HPDE6-E6E7 (cell line): ENCODE data around the gene KCNQ2.

ENCODE experiments used
- DNase-seq: peaks from one replicate; pipeline ENCODE4 v3.0.0; 2011; ENCODE audit warnings: missing footprints; ENCODE audit errors: extremely low spot score

The KCNQ2 gene

DNA sequence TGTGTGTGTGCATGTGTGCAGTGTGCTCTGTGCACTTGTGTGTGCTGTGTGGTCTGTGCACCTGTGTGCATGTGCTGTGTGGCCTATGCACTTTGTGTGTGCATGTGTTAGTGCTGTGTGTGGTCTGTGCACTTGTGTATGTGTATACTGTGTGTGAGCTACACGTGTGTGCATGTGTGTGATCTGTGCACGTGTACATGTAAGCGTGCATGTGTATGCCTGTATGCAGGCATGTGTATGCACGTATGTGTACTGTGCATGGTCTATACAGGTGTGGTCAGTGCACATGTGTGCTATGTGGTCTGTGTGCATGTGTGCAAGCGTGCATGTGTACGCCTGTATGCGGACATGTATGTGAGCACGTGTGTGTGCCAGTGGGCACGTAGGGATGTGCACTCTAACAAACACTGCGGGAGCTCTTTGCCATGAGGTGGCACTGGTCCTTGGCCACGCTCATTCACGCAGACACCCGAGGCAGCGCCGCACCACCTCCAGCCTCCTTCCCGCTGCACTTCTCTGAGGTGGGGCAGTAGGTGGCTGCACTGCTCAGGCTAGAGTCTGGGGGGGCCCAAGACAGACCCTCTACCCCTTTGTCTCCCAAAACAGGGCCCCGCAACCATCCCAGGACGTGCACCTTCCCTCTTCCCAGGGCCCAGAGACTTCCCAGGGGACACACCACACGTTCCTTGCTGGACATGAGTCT lies 68.9 kb downstream of the KCNQ2 start:
- no peak for DNase-seq

DNA sequence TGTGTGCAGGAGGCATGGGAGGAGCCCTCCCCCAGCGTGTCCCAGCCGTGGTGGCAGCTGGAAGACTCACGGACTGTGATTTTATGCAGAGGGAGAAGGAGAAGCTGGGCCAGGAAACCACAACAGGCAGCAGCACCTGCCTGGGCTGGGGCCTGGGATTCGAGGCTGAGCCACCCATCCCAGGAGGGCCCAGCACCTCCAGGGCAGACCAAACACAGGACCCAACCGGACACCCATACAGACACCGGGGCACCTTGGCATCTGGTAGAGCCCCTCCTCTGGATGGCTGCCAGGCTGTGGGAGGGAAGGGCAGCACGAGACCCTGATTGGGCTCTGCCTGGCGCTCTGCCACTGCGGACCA lies 69.6 kb downstream of the KCNQ2 start:
- DNase-seq = no peak

DNA sequence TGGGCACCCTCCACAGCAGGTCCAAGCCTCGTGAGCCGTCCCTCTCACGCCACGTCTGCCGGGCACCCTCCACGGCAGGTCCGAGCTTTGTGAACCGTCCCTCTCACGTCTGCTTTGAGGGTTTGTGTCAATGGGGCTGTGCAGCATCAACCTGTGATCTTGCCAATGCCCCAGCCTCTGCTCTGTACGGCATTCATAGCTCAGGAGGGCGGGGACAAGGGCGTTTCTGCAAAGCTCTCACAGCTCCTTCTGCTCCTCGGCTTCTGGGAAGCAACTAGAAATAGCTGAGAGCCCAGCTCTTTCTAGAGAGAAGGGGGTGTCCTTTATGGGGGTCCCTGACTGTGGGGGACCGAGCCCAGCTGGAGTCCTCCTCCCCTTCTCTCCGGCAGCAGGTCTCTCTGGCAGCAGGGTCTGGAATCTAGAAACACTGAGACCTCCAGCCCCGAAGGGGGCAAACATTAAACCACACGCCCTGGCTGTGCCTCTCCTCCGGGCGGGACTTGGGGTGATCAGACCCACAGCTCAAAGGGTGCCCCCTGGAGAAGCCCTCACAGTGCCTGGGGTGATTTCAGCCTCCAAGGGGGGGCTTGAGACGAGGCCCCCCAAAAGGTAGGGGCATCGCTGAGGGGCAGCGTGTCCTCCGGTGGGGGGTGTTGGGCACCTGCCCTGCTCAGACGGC lies 70.1 kb downstream of the KCNQ2 start:
- DNase-seq = no peak

DNA sequence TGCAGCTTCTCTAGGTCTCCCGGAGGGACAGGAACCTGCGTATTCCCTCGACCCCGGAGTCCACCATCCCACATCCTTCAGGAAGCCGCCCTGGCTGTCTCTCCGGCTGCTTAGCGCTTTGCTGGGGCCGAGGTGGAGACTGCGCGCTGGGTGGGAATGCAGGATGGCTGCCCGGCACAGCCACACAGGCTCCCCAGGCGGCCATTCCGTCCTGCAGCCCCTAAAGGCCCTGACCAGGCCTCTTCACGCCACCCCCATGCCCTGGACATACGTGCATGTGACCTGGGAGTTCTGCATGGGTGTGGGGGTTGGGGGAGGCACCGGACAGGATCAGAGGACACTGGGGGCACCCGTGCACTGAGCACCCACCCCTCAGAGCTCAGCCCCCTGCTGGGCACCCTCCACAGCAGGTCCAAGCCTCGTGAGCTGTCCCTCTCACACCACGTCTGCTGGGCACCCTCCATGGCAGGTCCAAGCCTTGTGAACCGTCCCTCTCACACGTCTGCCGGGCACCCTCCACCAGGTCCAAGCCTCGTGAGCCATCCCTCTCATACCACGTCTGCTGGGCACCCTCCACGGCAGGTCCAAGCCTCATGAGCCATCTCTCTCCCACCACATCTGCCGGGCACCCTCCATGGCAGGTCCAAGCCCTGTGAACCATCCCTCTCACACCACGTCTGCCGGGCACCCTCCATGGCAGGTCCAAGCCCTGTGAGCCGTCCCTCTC lies 70.9 kb downstream of the KCNQ2 start:
- no peak for DNase-seq

DNA sequence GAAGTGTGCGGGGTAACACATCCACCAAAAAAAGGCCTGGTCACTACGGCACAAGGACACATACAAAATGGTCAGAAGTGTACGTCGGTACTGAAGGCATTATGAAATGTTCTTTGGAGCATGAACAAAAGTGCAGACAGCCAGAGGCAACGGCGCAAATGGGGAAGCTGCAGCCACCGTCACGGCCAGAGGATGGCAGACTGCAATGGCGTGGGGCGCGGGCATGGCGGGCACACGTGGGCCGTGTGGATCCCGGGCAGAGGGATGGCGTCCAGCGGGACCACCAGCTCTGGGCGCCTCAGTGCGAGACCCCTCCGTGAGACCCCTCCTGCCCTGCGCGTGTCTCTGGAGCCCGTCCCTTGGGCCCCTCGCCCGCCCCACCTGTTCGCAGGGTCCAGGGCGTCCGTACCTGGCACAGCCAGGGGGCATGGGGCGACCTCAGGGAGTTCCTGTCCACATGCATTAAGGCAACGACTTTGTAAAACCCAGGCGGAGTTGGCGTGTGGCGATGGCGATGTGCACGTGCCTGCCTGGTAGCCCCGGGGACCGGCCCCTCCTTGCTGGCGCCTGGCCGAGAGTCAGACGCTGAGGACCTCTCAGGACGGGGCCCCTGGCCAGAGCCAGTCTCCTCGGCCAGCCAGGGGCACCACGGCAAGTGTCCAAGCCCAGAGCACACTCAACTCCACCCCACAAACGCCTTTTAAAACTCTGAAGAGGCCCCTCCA lies 71.8 kb downstream of the KCNQ2 start:
- DNase-seq = no peak

DNA sequence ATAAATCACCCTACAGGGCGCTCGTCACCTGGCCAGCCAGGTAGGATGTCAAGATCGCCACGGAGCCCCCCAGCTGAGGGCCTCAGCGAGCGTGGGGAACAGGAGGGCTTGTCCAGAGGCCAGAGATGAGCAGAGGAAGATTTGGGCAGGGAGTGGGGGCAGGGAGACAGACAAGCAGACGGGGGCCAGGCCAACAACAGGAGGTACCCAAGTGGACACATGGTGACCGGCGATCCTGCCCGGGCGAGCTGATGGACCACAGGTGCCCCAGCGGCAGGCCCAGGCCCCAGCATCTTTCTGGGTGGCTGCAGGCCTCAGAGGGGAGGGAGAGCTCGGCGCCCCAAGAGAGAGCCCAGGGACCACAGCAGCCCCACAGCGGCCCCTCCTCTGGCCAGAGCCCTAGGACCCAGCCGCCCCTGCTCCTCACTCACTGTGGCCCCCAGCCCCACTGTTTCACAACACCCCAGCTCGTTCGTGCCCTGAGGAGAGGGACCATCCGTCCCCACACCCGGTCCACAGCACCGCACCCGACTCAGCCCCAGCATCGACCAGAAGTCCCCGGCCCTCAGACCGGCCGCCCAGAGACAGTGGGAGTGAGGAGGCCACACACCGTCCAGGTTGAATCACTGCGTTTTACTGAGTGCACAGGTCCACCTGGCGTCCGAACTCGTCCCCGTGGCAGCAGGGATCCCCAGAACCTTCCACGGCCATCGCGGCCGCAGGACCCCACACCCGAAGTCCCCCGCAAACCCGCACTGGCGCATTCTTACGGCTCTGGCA lies 72.7 kb downstream of the KCNQ2 start:
- DNase-seq = no peak

DNA sequence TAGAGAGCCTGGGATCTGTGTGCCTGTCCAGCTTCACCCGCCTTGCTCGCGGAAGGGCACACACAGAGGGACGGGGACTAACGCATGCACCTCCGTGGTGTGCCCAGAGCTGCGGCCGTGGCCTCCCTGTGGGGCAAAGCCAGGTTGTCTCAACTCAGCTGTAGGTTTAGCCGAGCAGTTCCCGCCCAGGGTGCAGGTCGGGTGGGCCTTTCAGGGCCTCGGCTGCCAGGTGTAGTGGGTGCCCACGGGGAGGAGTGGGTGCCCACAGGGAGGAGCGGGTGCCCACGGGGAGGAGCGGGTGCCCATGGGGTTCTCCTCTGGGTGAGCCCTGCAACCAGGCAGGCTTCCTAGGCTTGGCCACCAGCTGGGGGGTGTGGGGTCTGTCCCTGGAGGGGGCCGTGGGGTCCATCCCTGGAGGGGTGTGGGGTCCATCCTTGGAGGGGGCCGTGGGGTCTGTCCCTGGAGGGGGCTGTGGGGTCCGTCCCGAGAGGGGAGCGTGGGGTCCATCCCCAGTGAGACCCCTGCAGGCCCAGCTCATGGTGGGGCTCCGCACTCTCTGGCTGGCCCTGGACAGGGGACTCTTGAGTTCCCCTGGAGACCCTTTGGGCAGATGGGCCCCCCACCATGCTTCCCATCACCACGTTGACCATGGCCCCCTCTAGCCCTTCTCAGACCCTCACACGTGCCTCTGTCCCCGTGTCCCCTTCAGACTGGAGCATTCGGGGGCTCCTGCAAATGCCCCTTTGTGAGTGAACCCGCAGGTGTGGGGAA lies 73.5 kb downstream of the KCNQ2 start:
- DNase-seq = no peak

DNA sequence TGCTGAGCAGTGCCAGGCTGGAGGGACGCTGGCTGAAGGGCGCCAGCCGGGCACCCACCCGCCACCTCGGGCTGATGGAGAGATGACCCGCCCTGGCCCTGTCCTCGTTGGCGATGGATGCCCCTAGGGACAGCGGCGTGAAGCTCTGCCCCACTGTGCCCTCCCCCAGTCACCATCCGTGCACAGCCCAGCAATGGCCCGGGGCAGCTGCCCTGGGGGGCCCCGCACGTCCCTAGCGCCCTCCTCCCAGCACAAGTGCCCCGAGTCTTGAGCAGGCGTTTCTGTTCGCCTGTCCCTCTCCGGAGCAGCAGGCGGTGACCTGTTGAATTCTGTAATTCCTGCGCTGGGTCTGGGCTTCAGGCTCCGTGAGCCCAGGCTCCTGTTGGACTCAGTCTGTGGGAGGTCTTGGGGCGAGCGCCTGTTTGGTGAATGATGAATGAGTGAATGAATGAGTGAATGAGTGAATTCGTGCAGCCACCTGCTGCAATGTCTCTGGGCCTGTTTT lies 74.5 kb downstream of the KCNQ2 start:
- no peak for DNase-seq

DNA sequence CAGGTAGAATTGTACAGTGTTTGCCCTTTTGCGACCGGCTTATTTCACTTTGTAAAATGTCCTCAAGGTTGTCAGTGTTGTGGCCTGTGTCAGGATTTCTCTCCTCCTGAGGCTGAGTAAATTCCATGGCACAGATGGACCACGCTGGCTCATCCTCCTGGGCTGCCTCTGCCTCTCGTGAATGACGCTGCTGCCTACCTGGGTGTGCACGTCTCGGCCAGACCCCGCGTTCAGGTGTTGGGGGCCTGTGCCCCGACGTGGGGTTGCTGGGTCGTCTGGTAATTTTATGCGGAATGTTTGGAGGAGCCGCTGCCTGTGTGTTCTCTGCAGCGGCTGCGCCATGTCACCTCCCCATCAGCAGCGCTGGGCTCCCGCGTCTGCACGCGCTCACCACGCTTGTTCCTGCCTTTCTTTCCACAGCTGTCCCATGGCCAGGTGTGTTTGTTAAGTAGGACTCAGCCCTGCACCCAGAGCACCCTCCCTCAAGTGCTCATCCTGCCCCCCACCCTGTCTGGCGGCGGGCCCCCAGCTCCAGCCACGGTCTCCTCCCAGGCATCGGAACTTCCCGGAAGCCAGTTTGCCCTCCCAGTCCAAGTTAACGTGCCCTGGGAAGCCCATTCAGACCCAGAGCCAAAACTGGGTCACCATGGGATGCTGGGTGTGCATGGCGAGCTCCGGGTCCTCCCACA lies 75.2 kb downstream of the KCNQ2 start:
- no peak for DNase-seq

DNA sequence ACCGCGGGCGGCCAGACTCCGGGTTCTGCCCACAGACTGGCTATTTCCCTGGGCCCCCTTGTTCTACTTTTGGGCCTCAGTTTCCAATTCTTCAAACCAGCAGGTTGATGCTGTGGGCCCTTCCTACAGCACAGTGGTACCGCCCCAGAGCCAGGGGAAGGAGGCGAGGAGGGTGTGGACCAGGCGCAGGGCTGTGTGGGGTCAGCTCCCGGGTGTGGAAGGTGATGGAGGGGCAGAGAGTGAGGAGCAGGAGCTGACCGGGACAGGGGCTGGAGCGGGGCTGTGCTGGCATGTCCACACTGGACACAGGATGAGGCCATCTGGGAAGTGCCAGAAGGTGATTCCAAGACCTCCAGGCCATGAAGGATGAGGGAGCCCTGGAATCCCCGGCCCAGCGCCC lies 76.2 kb downstream of the KCNQ2 start:
- DNase-seq = no peak

DNA sequence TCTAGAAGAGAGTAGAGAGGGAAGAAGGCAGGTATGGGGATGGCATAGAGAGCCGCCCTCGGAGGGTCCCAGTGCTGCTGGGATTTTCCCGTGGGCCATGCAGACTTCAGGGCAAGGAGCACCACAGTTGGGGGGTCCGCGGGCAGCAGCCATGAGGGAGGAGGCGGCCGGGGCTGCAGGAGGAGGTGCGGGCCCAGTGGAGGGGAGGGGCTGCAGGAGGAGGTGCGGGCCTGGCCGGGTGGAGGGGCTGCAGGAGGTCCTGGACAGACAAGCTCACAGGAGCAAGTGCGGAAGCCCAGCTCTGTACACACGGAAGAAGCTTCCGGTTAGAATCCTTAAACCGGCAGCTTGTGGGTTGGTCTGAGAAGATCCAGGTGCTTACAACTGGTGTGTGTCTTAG lies 76.7 kb downstream of the KCNQ2 start:
- DNase-seq = no peak

DNA sequence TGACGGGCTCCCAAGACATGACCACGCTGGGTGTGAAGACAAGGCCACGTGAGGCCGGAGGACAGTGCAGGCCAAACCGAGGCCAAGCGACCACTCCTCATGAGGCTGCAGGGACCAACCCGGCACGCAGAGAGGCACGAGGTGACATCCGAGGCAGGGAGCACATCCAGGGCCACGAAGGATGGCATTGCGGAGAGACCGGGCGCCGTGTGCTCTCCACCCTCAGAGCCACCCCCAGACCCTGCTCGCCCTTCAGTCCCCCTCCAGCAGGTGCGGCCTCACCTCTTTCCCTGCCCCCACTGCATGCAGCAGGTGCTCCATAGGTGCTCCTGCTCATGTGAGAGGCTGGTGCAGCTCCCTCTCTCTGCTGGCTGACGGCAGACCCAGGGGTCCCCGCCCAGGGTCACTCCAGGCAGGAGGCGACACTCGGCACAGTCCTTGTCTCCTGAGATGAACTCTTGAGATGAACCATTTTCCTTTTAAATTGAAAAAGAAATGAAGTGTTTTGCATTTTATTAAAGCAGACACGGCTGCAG lies 77.5 kb downstream of the KCNQ2 start:
- DNase-seq = no peak

DNA sequence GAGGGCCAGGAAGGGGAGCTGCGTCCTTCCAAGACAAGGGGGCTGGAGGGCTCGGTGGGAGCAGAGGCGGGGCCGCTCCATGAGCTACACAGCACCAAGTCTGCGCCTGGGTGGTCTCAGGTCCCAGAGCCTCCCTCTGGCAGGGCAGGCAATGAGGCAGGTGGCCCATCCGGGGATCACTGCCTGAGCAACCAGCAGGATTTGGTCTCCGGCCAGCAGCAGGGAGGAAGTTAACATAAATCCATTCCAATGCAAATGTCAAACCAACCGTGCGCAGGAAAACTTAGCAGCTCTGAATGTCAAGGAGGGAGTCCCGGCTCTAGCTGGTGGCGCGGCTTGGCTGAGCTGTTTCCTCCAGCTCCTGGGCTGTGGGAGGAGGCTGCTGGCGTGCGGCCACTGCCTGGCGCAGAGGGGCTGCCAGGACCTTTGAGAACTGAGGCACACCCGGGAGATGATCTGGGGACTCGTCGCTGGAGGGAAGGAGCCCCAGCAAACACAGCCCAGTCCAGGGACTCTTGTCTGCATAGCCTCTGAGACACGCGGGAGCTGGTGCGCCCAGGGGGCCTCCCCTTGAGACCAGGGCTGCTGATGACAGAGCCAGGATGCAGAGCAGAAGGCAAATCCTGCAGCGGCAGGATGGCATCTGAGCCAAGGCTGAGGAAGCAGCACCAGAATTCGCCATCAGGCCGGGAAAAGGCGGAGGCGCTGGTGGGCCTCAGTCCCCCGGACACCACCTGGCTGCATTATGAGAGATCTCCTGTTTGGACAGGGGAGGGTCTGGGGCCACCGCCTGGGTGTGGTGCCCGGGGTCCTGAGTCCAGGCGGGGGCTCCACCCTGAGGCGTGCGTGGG lies 78.2 kb downstream of the KCNQ2 start:
- no peak for DNase-seq

DNA sequence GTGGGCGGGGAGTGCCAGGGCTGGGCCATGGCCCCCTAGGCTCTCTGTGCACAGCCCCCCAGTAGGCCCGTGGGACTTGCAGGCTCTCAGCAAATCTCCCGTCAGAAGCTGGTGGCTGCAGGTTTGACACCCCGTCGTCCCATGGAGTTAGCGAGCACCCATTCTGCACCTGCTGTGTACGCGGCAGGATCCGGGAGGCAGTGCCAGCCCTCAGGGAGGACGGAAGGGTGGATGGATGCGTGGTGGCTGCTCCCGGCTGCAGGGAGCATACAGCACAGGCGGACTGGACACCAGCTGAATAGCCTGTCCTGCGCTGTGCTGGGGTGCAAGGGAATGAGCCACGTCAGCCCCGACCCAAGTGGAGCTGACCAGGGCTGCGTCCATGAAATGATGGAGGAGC lies 78.9 kb downstream of the KCNQ2 start:
- no peak for DNase-seq

DNA sequence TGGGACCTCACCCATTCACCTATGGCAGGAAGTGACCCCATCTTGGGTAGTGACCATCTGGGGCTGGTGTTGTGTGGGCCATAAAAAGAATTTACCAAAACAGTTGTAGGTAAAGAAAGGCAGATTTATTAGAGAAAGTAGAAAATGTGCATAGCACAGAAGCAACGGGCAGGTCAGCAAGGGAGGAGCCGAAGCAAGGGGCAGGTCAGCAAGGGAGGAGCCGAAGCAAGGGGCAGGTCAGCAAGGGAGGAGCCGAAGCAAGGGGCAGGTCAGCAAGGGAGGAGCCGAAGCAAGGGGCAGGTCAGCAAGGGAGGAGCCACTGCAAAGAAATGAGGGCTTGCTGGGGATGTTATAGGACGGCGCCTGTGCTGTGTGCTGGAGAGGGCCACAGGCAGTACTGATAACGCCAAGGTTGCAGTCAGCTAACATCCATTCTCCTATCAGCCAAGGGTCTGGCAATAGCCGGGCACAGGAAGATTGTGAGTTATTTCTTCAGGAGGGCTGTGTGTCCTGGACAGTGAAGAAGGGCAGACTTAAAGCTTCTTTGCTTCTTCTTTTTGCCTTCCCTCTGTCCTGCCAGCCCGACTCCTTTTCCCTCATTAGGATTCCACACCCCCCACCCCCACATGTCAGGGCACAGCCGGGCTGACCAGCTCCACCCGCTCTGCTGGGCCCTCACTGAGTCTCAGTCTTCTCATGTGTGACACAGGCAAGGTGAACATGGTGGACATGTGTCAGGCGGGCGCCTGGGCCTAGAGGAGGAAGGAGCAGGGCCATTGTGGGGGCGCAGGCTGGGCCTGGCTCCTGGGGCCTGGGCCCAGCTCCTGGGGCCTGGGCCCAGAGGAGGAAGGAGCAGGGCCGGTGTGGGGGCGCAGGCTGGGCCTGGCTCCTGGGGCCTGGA lies 79.7 kb downstream of the KCNQ2 start:
- no peak for DNase-seq

DNA sequence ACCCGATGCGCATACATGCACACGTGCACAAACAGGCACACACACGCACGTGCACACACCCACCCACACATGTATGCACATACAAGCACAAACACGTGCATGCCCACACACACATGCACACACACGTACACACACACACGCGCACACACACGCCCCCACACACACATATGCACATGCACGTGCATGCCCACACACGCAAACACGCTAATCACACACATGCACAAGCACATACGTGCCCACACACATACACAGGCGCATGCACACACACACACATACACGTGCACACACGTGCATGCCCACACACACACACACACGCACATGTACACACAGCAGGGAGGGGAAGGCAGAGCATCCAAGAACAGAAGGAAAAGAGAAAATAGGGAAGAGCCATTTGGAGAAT lies 84.5 kb downstream of the KCNQ2 start:
- DNase-seq = no peak

DNA sequence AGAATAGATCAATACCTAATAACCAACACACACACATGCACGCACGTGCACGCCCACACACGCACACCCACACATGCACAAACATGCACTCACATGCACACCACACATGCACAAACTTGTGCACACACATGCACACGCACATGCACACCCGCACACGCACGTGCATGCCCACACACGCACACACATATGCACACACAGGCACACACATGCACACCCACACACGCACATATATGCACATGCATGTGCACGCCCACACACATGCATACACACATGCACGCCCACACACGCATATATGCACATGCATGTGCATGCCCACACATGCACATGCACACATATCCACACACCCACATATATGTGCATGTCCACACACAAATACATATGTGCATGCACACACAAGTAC lies 85.1 kb downstream of the KCNQ2 start:
- no peak for DNase-seq

DNA sequence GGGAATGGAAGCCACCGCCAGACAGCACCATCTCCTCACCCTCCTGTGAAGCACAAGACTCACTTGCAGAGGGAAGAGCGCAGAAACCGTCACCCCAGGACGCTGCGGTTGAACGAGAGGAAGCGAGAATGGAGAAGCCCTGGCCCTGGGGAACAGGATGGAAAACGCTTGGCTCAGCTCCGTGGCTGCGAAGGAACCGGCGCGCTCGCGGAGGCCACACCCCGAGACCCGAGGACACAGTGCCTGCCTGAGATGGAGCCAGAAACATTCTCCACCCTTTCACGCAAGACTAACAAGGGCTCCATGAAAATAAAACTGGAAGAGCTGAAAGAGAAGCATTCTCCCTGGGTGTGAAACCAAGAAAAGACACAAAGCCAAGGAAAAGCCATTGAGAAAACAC lies 86.0 kb downstream of the KCNQ2 start:
- no peak for DNase-seq
